TTC549 (cell line): Measurements from ENCODE around the gene DMAC2L.

Experiments used
- FAIRE-seq: peaks from 2 replicates; lab custom pipeline; 2012; peaks lifted over from hg19 to GRCh38; lab: Jason Lieb, UNC

Gene DMAC2L

GRCh38 chr14:50331596-50331995 is 19.5 kb downstream of the DMAC2L start:
- no peak for FAIRE-seq

GRCh38 chr14:50333014-50333509 is 20.9 kb downstream of the DMAC2L start:
- no peak for FAIRE-seq

- FAIRE-seq: no peak
These were observed 22.1 kb downstream of the DMAC2L start for GRCh38 chr14:50334211-50334610.

DNA sequence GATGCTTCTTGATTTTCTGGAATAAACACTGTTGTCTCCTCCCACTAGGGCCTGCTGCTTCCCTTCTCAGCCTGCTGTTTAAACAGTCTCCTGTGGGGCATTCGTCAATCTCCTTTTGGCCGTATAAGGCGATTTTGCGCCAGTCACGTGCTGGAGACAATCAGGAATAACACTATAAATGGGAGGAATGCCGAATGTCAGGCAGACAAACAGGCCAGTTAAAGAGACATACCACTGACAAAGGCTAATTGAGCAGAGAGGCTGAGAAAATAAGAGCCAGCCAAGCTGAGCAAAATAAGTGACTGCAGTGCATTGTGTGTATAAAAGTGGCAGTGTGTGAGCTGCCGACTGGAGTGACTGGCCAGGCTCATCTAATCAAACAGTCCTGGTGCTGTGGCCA is 23.3 kb downstream of the DMAC2L start:
- no peak for FAIRE-seq

GRCh38 chr14:50335989-50336824 is 24.1 kb downstream of the DMAC2L start:
- FAIRE-seq: no peak

- no peak for FAIRE-seq
These were observed 26.5 kb downstream of the DMAC2L start for GRCh38 chr14:50338587-50338986.

DNA sequence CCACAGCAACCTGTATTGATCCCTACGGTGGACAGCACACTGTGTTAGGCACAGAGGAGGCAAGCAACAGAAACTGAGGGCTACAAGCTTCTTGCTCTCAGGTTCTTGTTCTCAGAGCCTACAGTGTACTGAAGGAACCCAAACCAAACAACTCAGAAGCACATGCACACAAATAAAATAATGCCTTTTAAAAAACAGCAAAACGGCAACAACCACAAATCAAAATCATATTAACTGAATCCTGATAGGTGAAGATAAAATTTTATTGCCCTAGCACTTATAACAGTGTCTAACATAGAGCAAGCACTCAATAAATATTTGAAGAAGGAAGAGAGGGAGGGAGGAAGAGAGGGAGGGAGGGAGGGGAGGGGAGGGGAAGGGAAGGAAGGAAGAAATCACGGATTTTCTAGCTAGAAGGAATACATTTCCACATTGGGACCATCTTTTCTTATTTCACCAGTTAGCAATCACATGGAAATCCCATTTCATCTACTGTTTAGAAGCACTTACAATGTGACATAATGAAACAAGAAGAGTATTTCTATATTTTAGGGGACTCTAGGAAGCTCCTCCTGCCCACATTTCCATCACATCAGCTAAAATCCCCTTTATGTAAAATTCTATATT is 27.2 kb downstream of the DMAC2L start:
- FAIRE-seq: no peak

DNA sequence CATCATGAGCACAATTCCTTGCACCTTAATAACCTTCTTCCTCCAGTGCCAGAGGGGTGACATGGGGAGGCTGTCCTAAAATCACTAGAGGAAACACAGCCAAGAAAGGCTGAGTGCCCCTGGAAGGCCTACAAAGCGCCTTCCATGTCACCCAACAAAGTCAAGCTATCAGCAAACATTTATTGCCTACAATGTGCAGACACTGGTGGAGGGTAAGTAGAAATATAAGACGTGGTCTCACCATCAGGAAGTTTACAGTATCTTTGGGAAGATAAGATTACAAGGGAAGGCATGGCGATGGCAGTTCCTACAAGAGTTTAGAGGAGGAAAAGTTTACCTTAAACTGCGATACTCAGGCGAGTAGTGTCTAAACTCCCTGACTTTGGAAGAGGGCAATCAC is 27.9 kb downstream of the DMAC2L start:
- no peak for FAIRE-seq

GRCh38 chr14:50340963-50341362 is 28.8 kb downstream of the DMAC2L start:
- no peak for FAIRE-seq

DNA sequence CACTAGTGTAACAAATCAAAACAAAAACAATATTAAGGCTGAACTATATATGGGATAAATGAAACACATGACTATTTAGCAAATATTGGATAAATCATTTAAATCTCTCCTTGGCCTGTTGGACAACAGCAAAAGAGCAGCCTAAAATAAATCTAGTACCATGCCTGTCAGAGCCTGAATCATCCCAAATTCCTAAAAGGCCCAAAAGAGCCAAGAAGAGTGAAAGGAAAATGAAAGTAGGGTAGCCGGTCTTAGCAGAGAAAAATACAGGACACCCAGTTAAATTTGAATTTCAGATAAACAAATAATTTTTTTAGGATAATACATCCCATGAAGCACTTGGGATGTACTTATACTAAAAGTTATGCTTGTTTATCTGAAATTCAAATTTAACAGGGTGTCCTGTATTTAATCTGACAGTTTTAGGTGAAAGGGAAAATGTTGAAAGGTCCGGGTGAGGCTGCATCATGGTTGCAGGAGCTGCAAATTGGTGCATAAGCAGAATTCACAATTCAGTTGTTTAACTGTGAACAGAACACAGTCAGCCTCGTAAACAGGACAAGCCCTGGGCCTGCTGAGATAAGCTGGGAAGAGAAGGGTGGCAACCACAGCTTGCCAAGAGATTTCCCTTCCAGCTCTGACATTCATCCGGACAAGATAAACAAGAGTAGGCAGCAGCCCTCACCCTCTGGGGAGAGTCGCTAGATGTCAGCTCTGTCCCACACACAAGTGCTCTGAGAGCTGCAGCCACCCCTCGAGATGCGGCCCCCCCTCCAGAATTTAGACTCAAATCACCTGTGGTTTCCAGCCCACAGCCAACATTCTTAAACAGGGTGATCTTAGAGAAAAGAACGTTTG is 30.3 kb downstream of the DMAC2L start:
- no peak for FAIRE-seq

GRCh38 chr14:50343434-50343833 is 31.3 kb downstream of the DMAC2L start:
- FAIRE-seq: no peak

DNA sequence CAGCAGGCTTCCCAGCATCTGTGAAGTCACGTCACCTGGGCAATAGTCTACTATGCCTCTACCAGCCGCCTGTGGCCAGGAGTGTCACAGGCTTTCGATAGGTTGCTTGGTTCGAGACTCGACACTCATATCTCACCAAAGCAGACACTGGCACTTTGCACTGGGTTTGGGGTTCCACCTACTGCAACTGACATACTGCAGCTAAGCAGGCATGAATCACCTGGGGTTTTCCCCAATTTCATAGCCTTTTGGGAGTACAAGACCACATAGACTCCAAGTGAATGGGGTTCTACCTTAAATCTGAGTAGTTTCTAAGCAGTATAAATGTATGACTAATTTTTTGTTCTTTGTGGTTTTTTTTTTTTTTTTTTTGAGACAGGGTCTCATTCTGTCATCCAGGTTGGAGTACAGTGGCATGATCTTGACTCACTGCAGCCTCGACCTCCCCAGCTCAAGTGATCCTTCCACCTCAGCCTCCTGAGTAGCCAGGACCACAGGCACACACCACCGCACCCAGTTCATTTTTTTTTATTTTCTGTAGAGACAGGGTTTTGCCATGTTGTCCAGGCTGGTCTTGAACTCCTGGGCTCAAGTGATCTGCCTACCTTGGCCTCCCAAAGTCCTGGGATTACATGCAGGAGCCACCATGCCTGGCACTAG is 32.1 kb downstream of the DMAC2L start:
- FAIRE-seq: no peak

DNA sequence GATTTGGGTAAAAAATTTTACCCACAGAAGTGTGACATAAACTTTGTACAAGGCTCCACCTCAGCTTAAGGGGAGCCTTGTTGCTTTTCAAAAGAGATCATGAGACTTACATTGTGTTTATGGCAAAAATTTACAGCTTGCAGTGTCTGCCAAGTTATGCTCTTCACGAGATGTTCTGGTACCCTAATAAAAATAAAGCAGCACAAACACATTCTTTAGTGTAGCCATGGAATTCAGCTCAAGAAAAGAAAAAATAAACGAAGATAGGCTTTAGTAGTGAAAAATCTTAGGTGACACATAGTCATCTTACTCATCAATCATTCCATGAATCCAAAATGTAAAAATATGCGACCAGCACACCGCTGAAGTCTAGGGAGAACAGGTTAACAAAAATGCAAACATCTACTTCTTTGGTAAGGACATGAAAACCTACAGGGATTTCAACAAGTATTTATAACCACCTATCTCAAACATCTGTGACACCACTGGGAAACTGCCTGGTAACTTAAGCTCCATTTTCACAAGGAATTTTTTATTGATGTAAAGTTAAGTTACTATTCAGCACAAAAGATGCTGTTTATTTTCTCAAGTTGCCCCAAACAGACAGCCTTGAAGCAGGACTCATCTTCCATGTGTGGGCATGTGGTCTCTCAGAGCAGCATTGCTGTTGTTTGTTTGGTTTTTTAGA is 32.9 kb downstream of the DMAC2L start:
- no peak for FAIRE-seq

- no peak for FAIRE-seq
These were observed 33.8 kb downstream of the DMAC2L start for GRCh38 chr14:50345846-50346422.

DNA sequence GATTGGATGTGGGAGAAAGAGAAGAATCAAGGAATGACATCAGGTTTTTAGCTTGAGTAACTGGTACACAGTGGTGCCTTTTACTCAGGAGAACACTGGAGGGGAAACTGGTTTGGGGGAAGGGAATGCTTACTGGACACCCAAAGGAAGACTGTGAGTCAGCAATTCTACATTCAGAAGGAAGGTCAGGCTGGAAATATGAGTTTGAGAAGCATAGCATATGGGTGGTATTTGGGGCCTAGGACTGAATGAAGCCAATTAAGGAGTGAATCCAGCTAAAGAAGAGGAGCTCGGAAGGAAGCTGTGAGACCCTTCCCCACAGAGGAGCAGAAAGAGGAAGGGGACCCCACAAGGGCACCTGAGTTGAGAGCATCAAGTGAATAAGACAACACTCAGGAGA is 35.4 kb downstream of the DMAC2L start:
- FAIRE-seq: no peak

GRCh38 chr14:50348933-50349332 is 36.8 kb downstream of the DMAC2L start:
- FAIRE-seq: no peak

- no peak for FAIRE-seq
These were observed 38.9 kb downstream of the DMAC2L start for GRCh38 chr14:50350975-50351374.

DNA sequence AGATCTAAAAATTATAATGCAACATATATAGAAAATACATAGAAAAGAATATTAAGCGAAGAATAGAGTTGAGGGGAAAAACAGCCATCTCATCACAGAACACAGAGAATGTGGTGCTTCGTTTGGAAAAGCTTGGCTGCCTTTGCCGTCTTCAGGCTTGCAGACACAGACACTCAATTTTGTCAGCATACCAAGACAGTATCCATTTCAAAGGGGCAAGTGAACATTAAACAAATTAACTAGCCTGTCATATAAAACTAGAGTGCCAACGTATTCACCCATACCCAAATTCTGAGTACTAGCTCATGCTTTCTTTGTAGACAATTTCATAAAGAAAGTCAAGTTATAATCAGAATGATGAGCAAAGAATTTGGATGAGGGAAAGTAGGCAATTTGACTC is 40.5 kb downstream of the DMAC2L start:
- FAIRE-seq: no peak

DNA sequence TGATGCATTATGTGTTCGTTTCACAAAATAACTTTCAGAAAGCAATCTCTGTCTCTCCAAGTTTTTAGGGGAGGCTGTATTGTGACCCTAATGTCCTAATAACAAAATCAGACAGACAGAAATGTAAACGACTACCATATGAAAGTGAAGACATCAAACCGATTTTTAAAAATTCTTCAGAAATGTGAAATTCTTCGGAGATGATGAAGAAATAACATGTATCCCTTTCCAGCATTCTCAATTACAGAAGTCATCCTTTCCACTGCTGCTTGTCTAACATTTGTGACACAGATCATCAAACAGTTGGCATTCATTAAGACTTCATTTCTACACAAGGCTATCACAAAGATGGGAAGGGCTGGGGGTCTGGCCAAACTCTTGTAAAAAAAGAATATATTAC is 41.0 kb downstream of the DMAC2L start:
- FAIRE-seq: no peak

- FAIRE-seq: no peak
These were observed 42.4 kb downstream of the DMAC2L start for GRCh38 chr14:50354527-50354926.

GRCh38 chr14:50355692-50356091 is 43.6 kb downstream of the DMAC2L start:
- no peak for FAIRE-seq
